ENCODE results near the gene SYS1. TPM values are rescaled to one million over a fixed set of nuclear protein-coding genes. Genes with fewer than 3 reads are reported as not detected.

Gene SYS1
- total and polyA plus RNA-seq, 2 of the 8 experiments (the other 6 are each of a cell fraction or from before 2014, with no cell fraction given): 19.6 to 50.8 TPM

DNA sequence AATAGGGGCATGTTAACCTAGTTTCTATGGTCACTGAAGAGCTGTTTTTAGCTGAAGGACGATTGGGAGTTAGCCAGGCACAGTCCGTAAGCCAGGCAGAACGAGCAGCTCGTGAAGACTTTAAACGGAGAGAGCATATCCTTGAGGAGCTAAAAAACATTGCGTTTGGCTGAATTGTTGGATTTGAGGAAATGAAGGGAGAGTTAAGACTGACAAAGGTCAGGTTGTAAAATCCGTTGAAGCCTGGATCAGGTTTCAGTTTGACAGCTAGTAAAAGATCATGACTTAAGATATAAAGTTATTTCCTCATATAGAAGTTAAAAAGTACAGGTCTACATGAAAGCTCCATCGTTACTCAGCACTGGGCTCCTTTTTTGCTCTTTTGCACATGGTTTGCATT is 47.9 kb downstream of the SYS1 start (continued):
- TF ChIP-seq GABPA (IDR thresholded peaks at IDR 0.05; ENCODE audit: borderline replicate concordance, insufficient read depth, low read length) (no peak), TAF7 (optimal IDR thresholded peaks at IDR 0.05; ENCODE audit: borderline replicate concordance, low read depth, low read length) (no peak), ZNF274 (IDR thresholded peaks at IDR 0.05; ENCODE audit: borderline replicate concordance, extremely low read depth, low read length) (no peak), HDAC2 (IDR thresholded peaks at IDR 0.05; ENCODE audit: borderline replicate concordance in 1 of 2, low read depth in 2 of 2, low read length in 2 of 2) (no peak), TCF12 (IDR thresholded peaks at IDR 0.05; ENCODE audit: low read depth, low read length) (no peak), NANOG (IDR thresholded peaks at IDR 0.05; ENCODE audit: insufficient read depth, low read depth, low read length, poor library complexity, severe bottlenecking) (no peak), RNF2 (IDR thresholded peaks at IDR 0.05; ENCODE audit: borderline replicate concordance, low read depth, low read length, missing control alignments, poor library complexity, severe bottlenecking) (no peak)
- TF ChIP-seq, protein P1, sequence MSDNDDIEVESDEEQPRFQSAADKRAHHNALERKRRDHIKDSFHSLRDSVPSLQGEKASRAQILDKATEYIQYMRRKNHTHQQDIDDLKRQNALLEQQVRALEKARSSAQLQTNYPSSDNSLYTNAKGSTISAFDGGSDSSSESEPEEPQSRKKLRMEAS (IDR thresholded peaks at IDR 0.05): no peak

Data from H1 (cell line).